ENCODE data around the gene KCNK13.

DNA sequence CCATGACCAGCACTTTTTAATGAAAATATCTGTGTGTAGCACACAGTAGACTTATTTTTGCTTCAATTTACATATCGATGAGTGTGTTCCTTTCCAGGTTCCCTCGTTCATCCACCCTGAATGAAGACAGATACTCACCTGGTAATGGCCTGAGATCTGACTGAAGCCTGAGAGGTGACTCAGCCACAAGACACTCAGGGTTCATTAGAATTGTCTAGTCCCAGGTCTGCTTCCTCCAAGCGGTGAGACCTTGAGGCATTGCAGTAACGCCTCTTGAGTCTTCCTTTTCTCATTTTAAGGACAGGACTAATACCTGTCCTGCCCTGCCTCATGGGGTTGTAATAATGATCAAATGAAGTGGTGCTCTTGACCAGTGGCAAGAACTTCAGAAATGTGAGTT is 11.5 kb upstream of the KCNK13 start:
- TF ChIP-seq BRCA1 (IDR thresholded peaks at IDR 0.05) (no peak), BRCA1 (CRISPR knock-in tag; IDR thresholded peaks at IDR 0.05) (no peak), MCM3 (IDR thresholded peaks at IDR 0.05) (no peak), CREB1 (IDR thresholded peaks at IDR 0.05) (no peak), CREB1 (CRISPR knock-in tag; IDR thresholded peaks at IDR 0.05) (no peak), SETDB1 (IDR thresholded peaks at IDR 0.05; ENCODE audit: low read length) (no peak), TAF1 (IDR thresholded peaks at IDR 0.05; ENCODE audit: control insufficient read depth, extremely low read depth, insufficient read depth, low read length, severe bottlenecking) (no peak), RBM25 (IDR thresholded peaks at IDR 0.05; ENCODE audit: low read depth, low read length, severe bottlenecking) (no peak), ZNF146 (CRISPR knock-in tag; IDR thresholded peaks at IDR 0.05; ENCODE audit: unreplicated experiment) (no peak), NR3C1 (CRISPR knock-in tag; IDR thresholded peaks at IDR 0.05) (no peak), CBFB (CRISPR knock-in tag; IDR thresholded peaks at IDR 0.05) (no peak), NFE2L1 (tag; IDR thresholded peaks at IDR 0.05; ENCODE audit: borderline replicate concordance, low read depth) (no peak), ELF1 (tag; IDR thresholded peaks at IDR 0.05) (no peak), YY1 (IDR thresholded peaks at IDR 0.05; ENCODE audit: borderline replicate concordance in 1 of 3, control insufficient read depth in 1 of 3, extremely low read depth in 1 of 3, insufficient read depth in 3 of 3, insufficient read length in 1 of 3, insufficient replicate concordance in 2 of 3, low read depth in 1 of 3, low read length in 2 of 3) (no peak)
- TF ChIP-seq, protein P1, sequence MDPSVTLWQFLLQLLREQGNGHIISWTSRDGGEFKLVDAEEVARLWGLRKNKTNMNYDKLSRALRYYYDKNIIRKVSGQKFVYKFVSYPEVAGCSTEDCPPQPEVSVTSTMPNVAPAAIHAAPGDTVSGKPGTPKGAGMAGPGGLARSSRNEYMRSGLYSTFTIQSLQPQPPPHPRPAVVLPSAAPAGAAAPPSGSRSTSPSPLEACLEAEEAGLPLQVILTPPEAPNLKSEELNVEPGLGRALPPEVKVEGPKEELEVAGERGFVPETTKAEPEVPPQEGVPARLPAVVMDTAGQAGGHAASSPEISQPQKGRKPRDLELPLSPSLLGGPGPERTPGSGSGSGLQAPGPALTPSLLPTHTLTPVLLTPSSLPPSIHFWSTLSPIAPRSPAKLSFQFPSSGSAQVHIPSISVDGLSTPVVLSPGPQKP (CRISPR knock-in tag; IDR thresholded peaks at IDR 0.05), result no peak
- TF ChIP-seq, protein P2, sequence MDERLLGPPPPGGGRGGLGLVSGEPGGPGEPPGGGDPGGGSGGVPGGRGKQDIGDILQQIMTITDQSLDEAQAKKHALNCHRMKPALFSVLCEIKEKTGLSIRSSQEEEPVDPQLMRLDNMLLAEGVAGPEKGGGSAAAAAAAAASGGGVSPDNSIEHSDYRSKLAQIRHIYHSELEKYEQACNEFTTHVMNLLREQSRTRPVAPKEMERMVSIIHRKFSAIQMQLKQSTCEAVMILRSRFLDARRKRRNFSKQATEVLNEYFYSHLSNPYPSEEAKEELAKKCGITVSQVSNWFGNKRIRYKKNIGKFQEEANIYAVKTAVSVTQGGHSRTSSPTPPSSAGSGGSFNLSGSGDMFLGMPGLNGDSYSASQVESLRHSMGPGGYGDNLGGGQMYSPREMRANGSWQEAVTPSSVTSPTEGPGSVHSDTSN (CRISPR knock-in tag; IDR thresholded peaks at IDR 0.05; ENCODE audit: low read depth), result no peak
- TF ChIP-seq, protein P2 (tag; conservative IDR thresholded peaks at IDR 0.05; ENCODE audit: low read depth), result no peak
